GM21737 (cell line): Measurements from ENCODE around the gene SARS1.
A peak's percentile ranks its signal among the peaks of the same experiment; 100 is the strongest.
"Not testable (repeated sequence)": the region's sequence is repeated elsewhere in the genome, so short reads cannot be mapped to it uniquely, and the experiment has no call there.

Experiments used
- ATAC-seq: cut with Tn5 transposase; IDR thresholded peaks from one replicate; pipeline ENCODE4 v1.9.1; 2021; ENCODE audit warnings: mild to moderate bottlenecking, moderate library complexity; ENCODE audit not compliant: unreplicated experiment

The SARS1 gene, protein sequence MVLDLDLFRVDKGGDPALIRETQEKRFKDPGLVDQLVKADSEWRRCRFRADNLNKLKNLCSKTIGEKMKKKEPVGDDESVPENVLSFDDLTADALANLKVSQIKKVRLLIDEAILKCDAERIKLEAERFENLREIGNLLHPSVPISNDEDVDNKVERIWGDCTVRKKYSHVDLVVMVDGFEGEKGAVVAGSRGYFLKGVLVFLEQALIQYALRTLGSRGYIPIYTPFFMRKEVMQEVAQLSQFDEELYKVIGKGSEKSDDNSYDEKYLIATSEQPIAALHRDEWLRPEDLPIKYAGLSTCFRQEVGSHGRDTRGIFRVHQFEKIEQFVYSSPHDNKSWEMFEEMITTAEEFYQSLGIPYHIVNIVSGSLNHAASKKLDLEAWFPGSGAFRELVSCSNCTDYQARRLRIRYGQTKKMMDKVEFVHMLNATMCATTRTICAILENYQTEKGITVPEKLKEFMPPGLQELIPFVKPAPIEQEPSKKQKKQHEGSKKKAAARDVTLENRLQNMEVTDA

GRCh38 chr1:109213824-109214693, at the start of gene SARS1:
Gene SARS1 (plus strand): TSS chr1:109213918. CDS start chr1:109213993, 75 bp downstream.
- ATAC-seq: peak; percentile 80

DNA sequence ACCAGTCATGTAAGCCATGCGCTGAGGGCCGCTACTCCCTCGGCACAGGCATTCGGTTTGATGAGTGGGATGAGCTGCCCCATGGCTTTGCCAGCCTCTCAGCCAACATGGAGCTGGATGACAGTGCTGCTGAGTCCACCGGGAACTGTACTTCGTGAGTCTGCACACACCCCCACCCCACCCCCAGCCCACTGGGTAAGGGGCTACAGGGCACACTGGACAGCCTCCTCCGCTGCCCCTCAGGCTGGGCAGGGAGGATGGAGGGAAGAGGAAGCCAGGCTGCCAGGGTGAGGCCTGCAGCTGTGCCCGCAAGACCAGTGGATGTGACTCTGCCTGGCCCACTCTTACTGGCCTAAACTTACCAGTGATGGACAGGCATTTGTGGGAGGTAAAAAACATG, 49.2 kb upstream of the SARS1 start:
- no peak for ATAC-seq

- ATAC-seq: peak; percentile 63
Measured at GRCh38 chr1:109167001-109167506, 46.7 kb upstream of the SARS1 start.

- ATAC-seq: no peak
Measured at GRCh38 chr1:109170035-109170764, 43.5 kb upstream of the SARS1 start.

DNA sequence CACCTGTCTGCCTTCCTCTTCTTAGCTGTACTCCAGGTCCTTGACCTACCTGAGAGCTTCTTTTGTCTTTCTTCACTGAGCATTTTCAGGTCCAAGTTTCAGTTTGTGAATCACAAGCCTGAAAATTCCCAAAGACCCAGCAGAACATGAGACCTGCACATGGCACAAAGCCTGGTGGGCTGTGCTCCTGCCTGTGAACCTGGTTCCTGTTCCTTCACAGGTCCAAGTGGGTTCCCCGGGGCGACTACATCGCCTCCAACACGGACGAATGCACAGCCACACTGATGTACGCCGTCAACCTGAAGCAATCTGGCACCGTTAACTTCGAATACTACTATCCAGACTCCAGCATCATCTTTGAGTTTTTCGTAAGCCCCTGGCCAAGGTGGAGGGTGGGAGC, 42.1 kb upstream of the SARS1 start:
- no peak for ATAC-seq

DNA sequence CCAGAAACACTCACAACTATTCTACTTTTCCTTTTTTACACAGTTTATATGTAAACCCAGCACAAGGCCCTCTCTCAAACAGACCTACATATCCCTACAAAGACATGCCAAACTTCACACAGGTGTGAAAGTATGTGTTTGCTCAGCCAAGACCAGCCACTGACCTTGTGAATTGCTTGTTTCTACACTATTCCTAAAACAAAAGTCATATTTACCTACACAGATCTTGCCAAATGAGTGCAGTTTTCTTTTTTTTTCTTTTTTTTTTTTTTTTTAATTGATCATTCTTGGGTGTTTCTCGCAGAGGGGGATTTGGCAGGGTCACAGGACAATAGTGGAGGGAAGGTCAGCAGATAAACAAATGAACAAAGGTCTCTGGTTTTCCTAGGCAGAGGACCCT, 37.4 kb upstream of the SARS1 start:
- not testable (repeated sequence) for ATAC-seq

DNA sequence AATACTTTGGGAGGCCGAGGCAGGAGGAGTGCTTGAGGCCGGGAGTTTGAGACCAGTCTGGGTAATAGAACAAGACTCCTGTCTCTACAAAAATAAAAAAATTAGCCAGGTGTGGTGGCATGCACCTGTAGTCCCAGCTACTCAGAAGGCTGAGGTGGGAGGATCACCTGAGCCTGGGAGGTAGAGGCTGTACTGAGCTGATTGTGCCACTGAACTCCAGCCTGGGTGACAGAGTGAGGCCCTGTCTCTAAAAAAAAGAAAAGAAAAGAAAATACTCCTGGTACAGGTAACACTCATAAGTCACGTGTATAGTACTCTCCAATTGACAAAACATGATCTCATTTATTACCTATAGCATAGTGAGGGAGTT, 33.0 kb upstream of the SARS1 start:
- ATAC-seq: not testable (repeated sequence)

GRCh38 chr1:109181085-109181806, 32.5 kb upstream of the SARS1 start:
- ATAC-seq: no peak

DNA sequence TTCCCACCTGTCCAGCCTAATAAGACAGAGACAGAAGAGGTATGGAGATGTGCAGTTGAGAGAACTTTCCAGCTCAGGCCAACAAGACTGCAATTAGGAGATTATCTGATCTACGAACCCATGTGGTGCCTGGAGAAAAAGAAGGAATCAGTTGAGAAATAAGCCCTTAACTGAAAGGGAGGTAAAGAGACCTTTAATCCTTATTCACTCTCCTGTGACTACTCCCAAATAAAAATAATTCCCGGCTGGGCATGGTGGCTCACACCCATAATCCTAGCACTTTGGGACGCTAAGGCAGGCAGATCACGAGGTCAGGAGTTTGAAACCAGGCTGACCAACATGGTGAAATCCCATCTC, 31.9 kb upstream of the SARS1 start:
- ATAC-seq: no peak

DNA sequence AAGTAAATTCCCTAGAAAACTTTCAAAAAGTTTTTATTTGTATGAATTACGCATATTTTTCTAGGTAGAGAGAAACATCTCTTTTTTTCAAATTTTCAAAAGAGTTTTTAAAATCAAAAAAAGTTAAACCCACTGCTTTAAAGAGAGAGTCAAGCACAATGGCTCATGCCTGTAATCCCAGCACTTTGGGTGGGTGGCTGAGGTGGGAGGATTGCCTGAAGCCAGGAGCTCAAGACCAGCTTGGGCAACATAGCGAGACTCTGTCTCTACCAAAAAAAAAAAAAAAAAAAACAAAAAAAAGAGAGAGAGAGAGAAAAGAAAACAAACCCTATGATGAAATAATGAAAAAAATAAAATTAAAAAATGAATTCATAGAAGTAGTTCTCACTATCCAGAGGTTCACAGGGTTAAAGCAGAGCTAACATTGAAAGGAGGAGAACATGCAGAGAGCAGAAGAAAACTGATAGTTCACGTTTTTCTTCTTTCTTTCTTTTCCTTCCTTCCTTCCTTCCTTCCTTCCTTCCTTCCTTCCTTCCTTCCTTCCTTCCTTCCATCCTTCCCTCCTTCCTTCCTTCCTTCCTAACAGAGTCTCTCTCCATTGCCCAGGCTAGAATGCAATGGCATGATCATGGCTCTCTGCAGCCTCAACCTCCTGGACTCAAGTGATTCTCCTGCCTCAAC, 30.5 kb upstream of the SARS1 start:
- no peak for ATAC-seq

GRCh38 chr1:109184687-109185086, 29.0 kb upstream of the SARS1 start:
- ATAC-seq: no peak

GRCh38 chr1:109185357-109185756, 28.4 kb upstream of the SARS1 start:
- no peak for ATAC-seq

- no peak for ATAC-seq
Measured at GRCh38 chr1:109185990-109186732, 27.6 kb upstream of the SARS1 start.

GRCh38 chr1:109186733-109187086, 27.0 kb upstream of the SARS1 start:
- ATAC-seq: no peak

DNA sequence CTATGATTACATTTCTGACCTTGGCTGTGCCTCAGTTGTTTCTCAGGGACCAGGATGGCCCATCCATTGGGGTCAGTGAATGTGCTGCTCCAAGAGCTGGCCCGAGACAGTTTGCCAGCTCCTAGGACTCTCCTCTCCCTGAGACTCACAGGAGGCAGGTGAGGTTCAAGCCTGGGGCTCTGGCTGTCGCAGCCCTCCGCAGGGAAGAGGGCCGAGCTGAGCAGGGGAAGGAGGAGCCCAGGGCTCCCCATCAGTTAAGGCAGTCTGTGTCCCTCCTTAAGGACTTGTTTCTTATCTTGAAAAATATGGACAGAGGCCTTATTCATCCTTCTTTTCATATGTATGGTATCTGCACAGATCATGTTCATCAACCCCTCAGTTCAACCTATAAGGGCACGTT, 26.6 kb upstream of the SARS1 start:
- no peak for ATAC-seq

DNA sequence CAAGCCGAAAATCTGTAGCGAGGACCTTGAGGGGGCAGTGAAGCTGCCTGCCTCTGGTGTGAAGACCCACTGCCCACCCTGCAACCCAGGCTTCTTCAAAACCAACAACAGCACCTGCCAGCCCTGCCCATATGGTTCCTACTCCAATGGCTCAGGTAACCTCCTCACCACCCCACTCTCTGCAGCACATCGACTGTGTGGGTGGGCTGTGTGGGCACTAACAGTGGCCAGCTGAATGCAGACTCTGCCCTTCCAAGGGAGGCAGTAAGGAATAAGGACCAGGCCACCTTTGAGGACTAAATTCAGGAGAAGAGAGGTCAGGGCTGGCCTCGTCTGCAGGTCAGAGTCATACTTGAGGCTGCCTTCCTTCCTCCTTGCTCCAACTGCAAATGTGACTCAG, 25.5 kb upstream of the SARS1 start:
- ATAC-seq: no peak

GRCh38 chr1:109188781-109189180, 24.9 kb upstream of the SARS1 start:
- no peak for ATAC-seq

- ATAC-seq: no peak
Measured at GRCh38 chr1:109190189-109190588, 23.5 kb upstream of the SARS1 start.

GRCh38 chr1:109191377-109191776, 22.3 kb upstream of the SARS1 start:
- ATAC-seq: no peak
